LNCAP (cell line): ENCODE results near the gene CILP2.

Experiments used
- TF ChIP-seq, protein P1 (sequence below): fragments of 450-650 bp; IDR thresholded peaks from 2 replicates; pipeline ENCODE4 v1.5.1; 2017; ENCODE audit warnings: mild to moderate bottlenecking

CILP2 gene

GRCh38 chr19:19502281-19502680, 35.8 kb upstream of the CILP2 start:
- TF ChIP-seq, protein P1, sequence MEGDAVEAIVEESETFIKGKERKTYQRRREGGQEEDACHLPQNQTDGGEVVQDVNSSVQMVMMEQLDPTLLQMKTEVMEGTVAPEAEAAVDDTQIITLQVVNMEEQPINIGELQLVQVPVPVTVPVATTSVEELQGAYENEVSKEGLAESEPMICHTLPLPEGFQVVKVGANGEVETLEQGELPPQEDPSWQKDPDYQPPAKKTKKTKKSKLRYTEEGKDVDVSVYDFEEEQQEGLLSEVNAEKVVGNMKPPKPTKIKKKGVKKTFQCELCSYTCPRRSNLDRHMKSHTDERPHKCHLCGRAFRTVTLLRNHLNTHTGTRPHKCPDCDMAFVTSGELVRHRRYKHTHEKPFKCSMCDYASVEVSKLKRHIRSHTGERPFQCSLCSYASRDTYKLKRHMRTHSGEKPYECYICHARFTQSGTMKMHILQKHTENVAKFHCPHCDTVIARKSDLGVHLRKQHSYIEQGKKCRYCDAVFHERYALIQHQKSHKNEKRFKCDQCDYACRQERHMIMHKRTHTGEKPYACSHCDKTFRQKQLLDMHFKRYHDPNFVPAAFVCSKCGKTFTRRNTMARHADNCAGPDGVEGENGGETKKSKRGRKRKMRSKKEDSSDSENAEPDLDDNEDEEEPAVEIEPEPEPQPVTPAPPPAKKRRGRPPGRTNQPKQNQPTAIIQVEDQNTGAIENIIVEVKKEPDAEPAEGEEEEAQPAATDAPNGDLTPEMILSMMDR: no peak

GRCh38 chr19:19502808-19503602, 35.1 kb upstream of the CILP2 start:
- TF ChIP-seq, protein P1: no peak

- TF ChIP-seq, protein P1: no peak
Measured at GRCh38 chr19:19504754-19505668, 33.1 kb upstream of the CILP2 start.

GRCh38 chr19:19505669-19506326, 32.3 kb upstream of the CILP2 start:
- TF ChIP-seq, protein P1: no peak

DNA sequence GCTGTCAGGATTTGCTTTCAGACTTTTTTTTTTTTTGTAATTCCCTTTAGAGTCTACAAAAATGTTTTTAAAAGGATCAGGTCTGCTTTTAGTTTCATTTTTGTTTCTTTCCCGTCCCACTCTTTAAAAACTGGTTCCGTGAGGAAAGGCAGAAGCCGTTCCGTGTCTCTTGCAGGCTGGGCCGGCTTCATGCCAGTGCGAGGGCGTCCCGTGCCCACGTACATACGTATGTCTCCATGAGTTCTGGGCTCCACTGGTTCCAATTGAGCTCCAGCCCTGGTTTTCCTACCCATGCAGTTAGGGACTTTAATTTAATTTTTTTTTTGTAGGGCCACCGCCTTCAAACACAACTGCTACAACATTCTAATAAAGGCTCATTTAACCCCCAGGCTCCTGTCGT, 31.5 kb upstream of the CILP2 start:
- TF ChIP-seq, protein P1: no peak

DNA sequence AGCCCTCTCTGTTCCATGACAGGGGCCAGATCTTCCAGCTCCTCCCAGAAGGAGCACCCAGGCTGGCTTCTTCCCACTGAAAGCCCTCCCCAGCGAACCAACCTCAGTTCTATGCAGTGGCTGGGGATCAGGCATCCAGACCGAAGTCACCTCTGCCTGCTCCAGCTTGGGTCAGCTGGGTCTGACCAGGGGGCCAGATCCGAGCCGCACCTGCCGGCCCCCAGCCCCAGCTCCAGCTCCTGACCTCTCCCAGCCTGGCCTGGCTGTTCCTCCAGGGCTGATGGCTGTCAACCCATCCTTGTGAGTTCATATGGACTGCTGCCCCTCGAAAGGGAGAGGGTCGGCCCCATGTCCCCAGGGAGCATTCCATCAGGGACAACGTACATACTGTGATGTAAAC, 30.7 kb upstream of the CILP2 start:
- TF ChIP-seq, protein P1: no peak

- TF ChIP-seq, protein P1: no peak
Measured at GRCh38 chr19:19508217-19508616, 29.8 kb upstream of the CILP2 start.
